ENCODE results near the gene MATN4. TPM values are rescaled to one million over a fixed set of nuclear protein-coding genes. Genes with fewer than 3 reads are reported as not detected.

The MATN4 gene
- total and polyA plus RNA-seq, 12 donors: 0.06 to 0.28 (median 0.24) TPM; not detected in 9

DNA sequence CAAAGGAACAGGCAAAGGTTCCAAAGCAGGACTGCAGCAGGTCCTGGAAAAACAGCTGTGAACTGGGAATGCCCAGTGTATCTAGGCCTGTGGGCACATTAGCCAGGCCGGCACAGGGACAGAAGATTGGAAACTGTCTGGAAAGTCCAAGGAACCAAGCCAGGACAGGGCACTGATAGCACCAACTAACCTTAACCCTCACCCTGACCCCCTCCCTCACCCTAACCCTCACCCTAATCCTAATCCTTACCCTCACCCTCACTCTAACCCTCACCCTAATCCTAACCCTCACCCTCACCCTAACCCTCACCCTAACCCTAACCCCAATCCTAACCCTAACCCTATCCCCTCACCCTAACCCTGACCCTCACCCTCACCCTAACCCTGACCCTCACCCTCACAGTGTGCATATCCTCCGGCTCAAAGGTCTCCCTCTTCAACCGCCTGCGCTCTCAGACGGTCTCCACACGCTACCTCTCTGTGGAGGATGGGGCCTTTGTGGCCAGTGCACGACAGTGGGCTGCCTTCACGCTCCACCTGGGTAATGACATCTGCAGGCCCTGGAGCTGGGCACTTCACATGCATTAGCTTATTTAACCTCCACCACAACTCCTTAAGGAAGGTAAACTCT, 5.1 kb upstream of the MATN4 start:
- ATAC-seq (no peak), DNase-seq (no peak)
- intact Hi-C loops (cut with DNase I): no loop called here
- Histone ChIP-seq H3K4me1 (peaks cover 0 to 6% (median 0%) of the 10 kb centered on the region in 9 donors), H3K36me3 (no peaks in the 10 kb centered on the region), H3K9me3 (no peaks in the 10 kb centered on the region), H3K27ac (no peak overlapping the region), H3K27me3 (peaks cover 0 to 84% (median 59%) of the 10 kb centered on the region in 7 donors), H3K4me3 (no peak overlapping the region)
- TF ChIP-seq, protein P1, sequence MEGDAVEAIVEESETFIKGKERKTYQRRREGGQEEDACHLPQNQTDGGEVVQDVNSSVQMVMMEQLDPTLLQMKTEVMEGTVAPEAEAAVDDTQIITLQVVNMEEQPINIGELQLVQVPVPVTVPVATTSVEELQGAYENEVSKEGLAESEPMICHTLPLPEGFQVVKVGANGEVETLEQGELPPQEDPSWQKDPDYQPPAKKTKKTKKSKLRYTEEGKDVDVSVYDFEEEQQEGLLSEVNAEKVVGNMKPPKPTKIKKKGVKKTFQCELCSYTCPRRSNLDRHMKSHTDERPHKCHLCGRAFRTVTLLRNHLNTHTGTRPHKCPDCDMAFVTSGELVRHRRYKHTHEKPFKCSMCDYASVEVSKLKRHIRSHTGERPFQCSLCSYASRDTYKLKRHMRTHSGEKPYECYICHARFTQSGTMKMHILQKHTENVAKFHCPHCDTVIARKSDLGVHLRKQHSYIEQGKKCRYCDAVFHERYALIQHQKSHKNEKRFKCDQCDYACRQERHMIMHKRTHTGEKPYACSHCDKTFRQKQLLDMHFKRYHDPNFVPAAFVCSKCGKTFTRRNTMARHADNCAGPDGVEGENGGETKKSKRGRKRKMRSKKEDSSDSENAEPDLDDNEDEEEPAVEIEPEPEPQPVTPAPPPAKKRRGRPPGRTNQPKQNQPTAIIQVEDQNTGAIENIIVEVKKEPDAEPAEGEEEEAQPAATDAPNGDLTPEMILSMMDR (IDR thresholded peaks at IDR 0.05): no peak
- 90 to 93% methylated on average over 8 of the region's 8 CpGs for WGBS, 2 donors

DNA sequence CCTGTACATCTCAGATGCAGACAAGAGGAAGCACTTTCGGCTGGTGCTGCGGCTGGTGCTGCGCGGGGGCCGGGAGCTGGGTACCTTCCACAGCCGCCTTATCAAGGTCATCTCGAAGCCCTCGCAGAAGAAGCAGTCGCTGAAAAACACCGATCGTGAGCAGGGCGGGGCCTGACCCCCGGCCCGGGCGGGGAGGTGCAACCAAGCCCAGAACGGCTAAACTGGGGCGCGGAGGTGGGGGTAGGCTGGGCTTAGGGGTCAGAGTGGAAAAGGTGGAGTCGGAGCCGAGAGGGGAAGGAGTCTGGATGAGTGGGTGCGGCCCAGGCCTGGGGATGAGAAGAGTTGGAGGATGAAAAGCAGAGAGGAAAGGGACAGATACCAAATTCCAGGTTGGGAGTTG, 4.1 kb upstream of the MATN4 start:
- DNase-seq (no peak), ATAC-seq (no peak)
- Histone ChIP-seq H3K27ac (no peak overlapping the region), H3K4me3 (no peak overlapping the region), H3K4me1 (peaks cover 0 to 9% (median 0%) of the 10 kb centered on the region in 9 donors), H3K36me3 (no peaks in the 10 kb centered on the region), H3K9me3 (no peaks in the 10 kb centered on the region), H3K27me3 (peaks cover 0 to 86% (median 64%) of the 10 kb centered on the region in 7 donors)
- 50 to 51% methylated on average over 21 of the region's 21 CpGs for WGBS, 2 donors
- intact Hi-C loops (cut with DNase I): no loop called here
- TF ChIP-seq, protein P1 (IDR thresholded peaks at IDR 0.05): no peak

GRCh38 chr20:45311589-45312211, 3.6 kb upstream of the MATN4 start:
- H3K9me3 ChIP-seq: no peaks in the 10 kb centered on the region
- WGBS, 2 donors: 16 to 18% methylated on average over 45 of the region's 45 CpGs
- no peaks in the 10 kb centered on the region for H3K36me3 ChIP-seq
- intact Hi-C loops (cut with DNase I): no loop called here
- DNase-seq (peak in 1 of 2 donors; percentile 61), ATAC-seq (peak in 7 of 8 donors; percentile 9 to 67 (median 48))
- H3K4me3 ChIP-seq: no peak overlapping the region
- H3K27me3 ChIP-seq: peaks cover under 1 to 86% (median 64%) of the 10 kb centered on the region in 7 donors
- no peak overlapping the region for H3K27ac ChIP-seq
- TF ChIP-seq, protein P1 (IDR thresholded peaks at IDR 0.05): peak; percentile 44 to 84 (median 66)
- H3K4me1 ChIP-seq: peaks cover 0 to 9% (median 0%) of the 10 kb centered on the region in 9 donors

GRCh38 chr20:45309075-45309474, 976 bp upstream of the MATN4 start:
- 66 to 70% methylated on average over 3 of the region's 3 CpGs for WGBS, 2 donors
- Histone ChIP-seq H3K4me1 (peaks cover 0 to 9% (median 4%) of the 10 kb centered on the region in 9 donors), H3K27ac (no peak overlapping the region), H3K27me3 (peaks cover 5 to 86% (median 64%) of the 10 kb centered on the region in 7 donors), H3K9me3 (no peaks in the 10 kb centered on the region), H3K4me3 (no peak overlapping the region), H3K36me3 (no peaks in the 10 kb centered on the region)
- DNase-seq: no peak
- TF ChIP-seq, protein P1 (IDR thresholded peaks at IDR 0.05): no peak
- intact Hi-C loops (cut with DNase I): no loop called here
- no peak for ATAC-seq
